HG03442 (cell line): Measurements from ENCODE around the gene CTNNA2.
"Not testable (repeated sequence)": the region's sequence is repeated elsewhere in the genome, so short reads cannot be mapped to it uniquely, and the experiment has no call there.

Source experiments
- ATAC-seq: cut with Tn5 transposase; IDR thresholded peaks from one replicate; pipeline ENCODE4 v1.9.1; 2021; ENCODE audit warnings: mild to moderate bottlenecking, moderate library complexity; ENCODE audit not compliant: unreplicated experiment

CTNNA2 gene

GRCh38 chr2:80062298-80062697 lies 549.4 kb downstream of the CTNNA2 start:
- ATAC-seq: no peak

DNA sequence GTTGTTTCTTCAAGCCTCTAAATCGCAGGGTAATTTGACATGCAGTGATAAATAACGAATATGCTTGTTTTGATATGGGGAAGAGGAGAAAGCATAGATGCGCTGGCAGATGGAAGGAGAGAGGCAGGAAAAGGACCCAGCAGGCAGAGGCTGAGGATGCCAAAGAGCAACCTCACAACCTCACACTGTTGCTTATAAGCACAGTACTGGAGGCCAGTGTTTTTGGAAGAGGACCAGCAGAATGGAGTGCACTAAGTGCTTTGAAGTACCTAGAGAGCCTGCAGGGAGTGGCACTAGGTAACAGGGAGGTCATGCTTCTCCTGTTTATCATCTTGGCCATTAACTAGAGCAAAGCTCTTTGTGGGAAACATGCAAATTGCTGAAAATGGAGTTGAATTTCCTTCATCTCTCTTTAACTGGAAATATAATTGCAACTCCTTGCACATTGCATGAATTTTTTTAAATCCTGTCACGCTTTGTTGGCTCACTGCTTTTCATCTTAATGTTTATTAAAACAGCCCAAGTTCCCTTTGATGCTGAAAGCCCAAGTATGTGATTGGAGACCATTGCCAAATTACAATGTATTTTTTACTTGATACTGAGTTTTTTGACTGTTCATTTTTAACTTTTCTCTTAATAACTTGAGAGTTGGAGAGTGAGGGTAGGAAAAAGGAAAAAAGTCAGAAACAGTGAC lies 555.3 kb downstream of the CTNNA2 start:
- ATAC-seq: no peak

DNA sequence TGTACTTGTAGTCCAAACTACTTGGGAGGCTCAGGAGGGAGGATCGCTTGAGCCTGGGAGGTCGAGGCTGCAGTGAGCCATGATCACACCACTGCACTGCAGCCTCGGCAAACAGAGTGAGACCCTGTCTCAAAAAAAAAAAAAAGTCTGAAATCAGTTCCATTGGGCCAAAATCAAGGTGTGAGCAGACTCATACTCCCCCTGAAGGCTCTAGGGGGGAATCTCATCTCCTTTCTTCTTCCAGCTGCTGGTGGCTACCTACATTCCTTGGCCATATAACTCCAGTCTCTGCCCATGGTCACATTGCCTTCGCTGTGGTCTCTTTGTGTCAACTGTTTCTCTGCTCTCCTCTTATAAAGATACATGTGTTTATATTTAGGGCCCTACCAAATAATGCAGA lies 557.7 kb downstream of the CTNNA2 start:
- no peak for ATAC-seq

DNA sequence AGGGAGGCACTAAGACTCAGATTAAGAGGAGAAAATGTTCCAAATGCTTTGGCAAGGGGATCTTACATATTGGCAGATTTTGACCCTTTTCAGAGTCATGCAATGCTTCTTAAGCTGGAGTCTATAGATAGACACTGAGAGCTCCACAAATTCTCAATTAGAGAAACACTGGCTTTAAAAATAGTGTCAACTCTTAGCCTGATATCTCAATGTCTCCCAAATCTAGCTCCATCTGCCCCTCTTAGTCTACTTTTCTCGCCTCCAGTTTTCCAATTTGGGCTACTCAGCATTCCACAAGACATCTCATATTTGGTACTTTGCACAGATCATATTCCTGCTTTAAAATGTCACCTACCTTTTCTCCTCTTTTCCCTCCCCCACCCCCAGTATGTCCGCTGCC lies 559.1 kb downstream of the CTNNA2 start:
- ATAC-seq: no peak

DNA sequence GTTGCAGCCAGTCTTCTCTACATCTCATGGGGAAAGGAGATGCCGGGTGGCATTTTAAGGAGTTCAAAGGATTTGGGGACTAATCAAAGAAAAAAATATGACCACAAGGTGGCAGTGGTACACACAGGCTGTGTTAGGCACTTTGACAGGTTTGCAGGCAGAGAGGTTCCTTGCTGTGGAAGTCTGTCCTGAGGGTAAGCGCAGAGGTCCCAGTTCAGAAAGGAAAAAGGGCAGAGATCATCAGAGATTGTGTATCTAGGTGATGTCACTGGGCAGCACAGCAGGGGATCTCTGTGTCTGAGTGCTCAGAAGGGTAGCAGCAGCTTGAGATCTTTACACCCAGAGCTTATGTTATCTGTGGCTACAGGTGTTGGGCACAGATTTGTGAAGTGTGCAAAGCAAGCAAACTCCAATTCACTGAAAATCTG lies 560.3 kb downstream of the CTNNA2 start:
- peak; percentile 67 for ATAC-seq

DNA sequence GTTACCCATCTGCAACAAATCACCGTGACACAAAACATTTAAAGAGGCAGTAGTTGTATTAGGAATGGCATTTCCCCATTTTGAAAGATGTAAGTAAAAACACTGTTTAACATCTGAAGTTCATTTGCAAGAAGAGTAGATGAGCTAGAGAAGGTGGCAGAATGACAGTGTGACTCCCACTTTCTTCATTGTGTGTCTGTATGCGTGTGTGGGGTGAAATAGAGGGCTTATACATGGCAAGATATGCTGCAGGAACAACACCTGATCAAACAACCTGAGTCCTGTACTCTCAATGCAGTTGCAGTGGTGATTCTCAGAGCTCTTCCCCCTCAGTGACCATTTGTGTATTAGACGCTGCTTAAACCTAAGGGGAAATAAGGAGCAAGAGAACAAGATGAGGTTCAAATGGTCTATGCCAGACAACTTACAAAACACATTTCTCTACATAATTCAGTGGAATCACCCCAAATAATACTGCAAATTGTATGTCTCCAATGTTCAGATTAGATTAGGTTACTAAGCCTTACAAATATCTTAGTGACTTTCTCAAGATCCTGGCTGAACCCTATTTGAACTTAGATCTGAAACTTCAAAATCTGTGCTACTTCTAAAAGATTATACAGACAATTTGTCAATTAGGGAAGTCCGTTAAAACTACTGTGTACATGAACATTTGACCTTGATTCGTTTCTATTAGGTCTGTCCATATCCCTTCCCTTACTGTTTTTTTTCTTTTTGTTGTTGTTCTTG lies 561.6 kb downstream of the CTNNA2 start:
- no peak for ATAC-seq

DNA sequence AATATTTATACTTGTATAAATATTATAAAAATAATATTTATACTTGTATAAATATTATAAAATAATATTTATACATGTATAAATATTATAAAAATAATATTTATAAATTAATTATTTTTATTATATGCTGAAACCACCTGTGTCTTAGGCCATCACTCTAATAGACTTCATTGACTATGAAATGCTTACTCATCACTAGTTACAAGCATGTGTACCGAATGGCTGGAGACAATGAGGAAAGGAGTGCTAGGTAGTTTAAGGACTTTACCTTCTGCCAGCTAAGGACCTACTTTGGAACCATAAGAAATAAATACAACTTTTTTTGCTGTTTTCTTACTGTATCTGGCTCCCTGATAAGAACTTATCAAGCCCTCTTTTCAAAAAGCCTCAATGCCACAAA lies 562.9 kb downstream of the CTNNA2 start:
- ATAC-seq: no peak

DNA sequence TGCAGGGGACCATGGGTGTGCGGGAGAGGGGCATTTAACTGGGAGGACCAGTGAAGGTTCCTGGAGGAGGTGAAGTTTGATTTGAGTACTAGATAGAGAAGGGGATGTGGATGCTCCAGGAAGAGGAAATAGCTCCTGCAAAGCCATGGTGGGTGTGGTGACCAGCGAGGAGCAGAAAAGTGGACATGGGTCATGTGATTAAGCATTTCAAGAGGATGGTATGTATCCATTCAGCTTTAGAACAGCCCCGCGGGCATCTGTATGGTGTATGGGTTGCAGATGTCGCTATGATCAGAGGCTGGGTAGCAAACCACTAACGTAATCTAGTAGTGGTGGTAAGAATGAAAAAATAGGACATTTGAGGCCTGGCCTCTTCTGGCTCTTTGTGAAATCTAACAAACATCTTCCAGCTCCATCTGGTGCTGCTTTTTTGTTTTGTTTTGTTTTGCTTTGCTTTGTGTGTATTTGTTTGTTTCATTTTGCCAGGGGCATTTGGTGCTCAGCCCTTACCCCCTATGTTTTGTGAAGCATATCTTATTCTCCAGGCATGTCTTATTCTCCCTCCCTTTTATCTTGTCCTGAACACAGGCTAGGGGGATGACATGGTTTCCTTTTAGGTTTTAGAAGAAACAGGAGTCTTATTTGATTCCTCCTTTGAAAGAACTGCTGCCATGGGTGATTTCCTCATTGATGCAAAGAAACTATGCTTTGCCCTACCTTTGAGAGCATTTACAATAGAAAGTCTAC lies 565.6 kb downstream of the CTNNA2 start:
- ATAC-seq: no peak

- no peak for ATAC-seq
Measured at GRCh38 chr2:80080957-80081356, 568.1 kb downstream of the CTNNA2 start.

GRCh38 chr2:80086831-80087230 lies 574.0 kb downstream of the CTNNA2 start:
- no peak for ATAC-seq

DNA sequence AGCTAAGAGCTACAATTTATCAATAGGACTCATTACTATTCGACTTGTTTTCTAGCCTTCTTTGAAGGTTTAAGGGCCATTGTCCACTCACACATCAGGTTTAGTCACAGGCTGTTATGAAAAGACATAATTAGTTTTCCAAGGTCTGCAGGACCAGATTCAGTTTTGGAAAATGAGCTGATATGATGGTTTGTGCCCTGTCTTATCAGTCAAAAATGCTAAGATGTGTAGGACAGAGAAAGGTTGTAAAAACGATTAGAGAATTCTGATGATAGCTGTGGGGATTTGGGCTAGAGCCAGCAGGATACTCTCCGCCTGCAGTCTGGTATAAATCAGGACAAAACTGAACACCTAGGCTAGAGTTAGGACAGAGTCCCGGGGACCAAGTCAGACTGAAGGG lies 578.4 kb downstream of the CTNNA2 start:
- no peak for ATAC-seq

GRCh38 chr2:80092474-80092873 lies 579.6 kb downstream of the CTNNA2 start:
- ATAC-seq: no peak

- not testable (repeated sequence) for ATAC-seq
Measured at GRCh38 chr2:80098503-80098902, 585.7 kb downstream of the CTNNA2 start.

GRCh38 chr2:80102026-80102425 lies 589.2 kb downstream of the CTNNA2 start:
- no peak for ATAC-seq

- no peak for ATAC-seq
Measured at GRCh38 chr2:80105015-80105640, 592.3 kb downstream of the CTNNA2 start.

DNA sequence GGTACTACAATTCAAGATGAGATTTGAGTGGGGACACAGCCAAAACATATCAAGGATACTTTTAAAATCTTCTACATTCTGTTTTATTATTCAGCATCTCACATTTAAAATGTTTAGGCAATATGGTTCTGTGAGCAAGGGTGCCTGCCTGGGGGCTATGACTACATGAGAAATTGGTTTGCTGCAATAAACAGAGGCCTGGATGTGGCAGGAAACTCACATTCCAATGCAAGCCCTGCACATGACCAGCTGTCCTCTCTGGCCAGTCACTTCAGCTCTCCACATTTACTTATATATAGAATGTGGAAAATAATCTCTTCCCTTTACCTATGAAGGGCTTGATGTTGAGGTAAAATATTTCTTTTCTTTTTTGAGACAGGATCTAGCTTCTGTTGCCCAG lies 598.3 kb downstream of the CTNNA2 start:
- ATAC-seq: no peak

DNA sequence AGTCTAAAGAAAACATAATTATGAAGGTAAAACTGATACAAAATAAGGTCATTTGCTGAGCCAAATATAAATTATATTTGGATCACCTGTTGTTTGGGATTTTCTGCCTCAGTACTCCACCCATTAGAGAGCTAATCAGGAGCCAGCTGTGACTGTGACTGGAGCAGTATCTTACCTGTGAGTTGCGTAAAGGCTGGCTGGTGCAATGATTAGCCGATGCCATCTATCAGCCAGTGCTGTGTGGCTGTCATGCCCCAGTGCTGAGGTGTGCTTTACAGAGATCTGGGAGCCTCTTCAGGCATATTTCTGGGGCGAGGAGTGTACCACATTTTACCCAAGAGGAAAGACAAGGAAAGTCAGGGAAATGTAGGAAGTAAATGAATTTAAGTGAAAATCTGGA lies 599.9 kb downstream of the CTNNA2 start:
- ATAC-seq: no peak

DNA sequence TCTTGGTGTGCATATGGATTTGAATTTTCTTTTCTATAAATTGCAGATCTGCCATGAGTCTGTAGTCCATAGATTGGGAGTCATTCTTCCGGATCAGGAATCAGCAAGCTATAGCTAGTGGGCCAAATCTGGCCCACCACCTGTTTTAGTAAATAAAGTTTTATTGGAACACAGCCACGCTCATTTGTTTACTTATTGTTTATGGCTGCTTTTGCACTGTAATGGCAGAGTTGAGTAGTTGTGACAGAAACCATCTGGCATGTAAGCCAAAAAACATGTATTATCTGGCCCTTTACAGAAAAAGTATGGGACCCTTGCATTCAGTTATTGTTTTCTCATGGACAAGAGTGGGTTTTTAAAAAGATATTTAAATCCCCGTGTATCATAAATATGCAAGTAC lies 600.5 kb downstream of the CTNNA2 start:
- no peak for ATAC-seq

DNA sequence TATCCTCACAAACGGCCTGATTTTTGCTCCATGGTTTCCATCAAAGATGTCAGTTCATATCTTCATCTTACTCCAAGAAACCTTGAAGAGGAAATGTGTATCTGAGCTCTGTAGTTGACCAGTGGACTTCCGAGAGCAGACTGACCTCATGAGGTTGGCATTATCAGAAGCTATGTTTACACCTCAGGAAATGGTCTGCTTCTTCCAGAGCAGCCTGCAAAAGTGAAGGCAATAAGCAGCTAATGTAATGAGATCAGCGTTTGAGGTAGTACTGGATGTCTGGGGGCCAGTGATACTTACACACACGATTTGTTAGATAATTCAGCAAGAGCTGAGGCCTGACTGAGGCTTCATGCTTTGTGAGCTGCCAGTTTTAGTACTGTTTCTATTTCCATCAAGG lies 602.0 kb downstream of the CTNNA2 start:
- no peak for ATAC-seq

- ATAC-seq: no peak
Measured at GRCh38 chr2:80117401-80117800, 604.5 kb downstream of the CTNNA2 start.

GRCh38 chr2:80120866-80121265 lies 608.0 kb downstream of the CTNNA2 start:
- ATAC-seq: no peak
